Stimulated activated CD4-positive, alpha-beta T cell treated with anti-CD3 and anti-CD28 coated beads, Interleukin-2, amount 100 ng/mL, for 24 hours (primary cell): ENCODE data around the gene PHLDB1.

Experiments used
- DNase-seq, 2 donors: peaks; one replicate each; pipeline ENCODE4 v3.0.0-alpha.2; 2020

PHLDB1 gene

GRCh38 chr11:118622376-118623268 is 15.2 kb downstream of the PHLDB1 start:
- no peak for DNase-seq

DNA sequence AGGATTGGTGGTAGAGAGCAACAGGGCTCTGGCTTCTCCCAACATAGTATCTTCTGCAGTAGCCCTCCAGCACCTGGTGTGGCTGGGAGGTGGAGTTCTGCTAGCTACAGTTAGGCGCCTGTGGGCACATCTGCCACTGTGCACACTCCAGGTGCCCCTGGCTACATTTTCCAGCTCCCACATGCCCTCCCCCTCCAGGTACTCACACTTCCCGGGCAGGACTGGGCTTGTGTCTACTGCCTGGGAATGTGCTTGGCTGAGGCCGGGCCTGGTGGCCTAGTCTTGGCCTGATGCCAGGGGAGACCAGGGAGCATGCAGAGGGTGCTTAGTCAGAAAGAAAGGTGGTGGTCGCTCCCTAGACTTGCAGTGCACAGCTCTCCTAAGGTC is 15.8 kb downstream of the PHLDB1 start:
- DNase-seq: no peak

GRCh38 chr11:118625036-118625690 is 17.7 kb downstream of the PHLDB1 start:
- DNase-seq: no peak

DNA sequence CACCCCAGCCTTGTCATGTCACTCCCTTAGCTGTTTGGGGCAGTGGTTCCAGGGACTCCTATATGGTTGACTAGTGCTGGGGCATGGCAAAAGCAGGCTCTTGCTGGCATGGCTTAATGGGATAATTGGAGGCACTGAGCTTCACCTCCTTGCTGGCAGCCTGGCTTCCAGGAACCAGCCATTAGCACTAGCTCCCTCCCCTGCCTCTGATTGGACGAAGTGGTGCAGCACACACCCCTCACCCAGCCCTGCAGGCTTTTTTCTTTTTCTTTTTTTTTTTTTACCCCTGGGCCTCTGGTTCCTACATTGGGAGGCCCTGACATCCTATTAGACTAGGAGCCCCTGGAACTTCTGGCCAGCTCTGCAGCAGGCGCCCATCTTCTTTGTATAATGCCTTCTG is 18.6 kb downstream of the PHLDB1 start:
- DNase-seq: no peak

GRCh38 chr11:118627566-118627965 is 20.2 kb downstream of the PHLDB1 start:
- no peak for DNase-seq

DNA sequence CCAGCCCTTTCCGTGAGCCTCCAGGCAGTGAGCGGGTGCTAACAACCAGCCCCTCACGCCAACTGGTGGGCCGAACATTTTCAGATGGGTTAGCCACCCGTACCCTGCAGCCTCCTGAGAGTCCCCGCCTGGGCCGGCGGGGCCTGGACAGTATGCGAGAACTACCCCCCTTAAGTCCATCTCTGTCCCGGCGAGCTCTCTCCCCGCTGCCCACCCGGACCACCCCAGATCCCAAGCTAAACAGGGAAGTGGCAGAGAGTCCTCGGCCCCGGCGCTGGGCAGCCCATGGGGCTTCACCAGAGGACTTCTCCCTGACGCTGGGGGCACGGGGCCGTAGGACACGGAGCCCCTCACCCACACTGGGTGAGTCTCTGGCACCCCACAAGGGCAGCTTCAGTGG is 20.6 kb downstream of the PHLDB1 start:
- no peak for DNase-seq

DNA sequence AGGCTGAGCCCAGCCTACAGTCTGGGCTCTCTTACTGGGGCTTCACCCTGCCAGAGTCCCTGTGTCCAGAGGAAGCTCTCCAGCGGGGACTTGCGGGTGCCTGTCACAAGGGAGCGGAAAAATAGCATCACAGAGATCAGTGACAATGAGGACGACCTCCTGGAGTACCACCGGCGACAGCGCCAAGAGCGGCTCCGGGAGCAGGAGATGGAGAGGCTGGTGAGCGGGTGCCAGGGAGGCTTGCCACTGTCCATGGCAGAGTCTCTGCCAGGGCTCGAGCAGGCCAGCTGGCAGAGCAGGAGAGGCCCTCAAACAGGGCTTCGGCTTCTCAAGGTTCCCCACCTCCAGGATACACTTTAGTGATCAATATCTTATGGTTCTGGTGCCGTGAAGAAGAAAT is 21.0 kb downstream of the PHLDB1 start:
- DNase-seq: no peak

DNA sequence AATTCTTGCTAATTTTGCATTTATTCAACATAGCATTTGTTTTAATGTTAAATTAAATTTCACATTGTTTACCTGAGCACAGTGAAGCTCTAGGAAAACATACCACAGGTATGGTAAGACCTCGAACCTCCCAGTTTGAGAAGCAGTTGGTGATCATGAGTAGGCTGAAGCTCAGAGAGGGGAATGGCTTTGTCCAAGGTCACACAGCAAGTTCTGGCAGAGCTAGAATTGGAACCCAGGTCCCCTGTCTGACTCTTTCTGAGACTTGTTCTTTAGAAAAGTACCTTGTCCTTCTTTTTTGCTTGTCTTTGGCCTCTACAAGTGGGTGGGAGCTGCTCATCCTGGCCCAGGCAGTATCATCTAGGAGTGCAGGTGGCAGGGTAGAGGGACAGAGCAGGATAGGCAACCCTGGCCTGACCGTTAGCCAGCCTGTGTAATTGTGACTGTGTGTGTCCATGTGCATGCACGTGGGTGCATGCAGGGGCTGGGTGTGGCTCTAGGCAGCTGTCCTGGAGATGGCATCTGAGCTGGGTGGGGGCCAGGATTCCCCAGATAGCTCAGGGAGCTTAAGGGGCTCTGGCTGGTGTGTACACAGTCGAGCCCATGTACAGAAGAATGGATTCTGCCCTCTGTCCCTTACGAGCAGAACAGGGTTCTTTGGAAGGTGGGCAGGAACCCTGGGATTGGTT is 21.6 kb downstream of the PHLDB1 start:
- no peak for DNase-seq

- DNase-seq: no peak
Observed at GRCh38 chr11:118629761-118630661, 22.6 kb downstream of the PHLDB1 start.

DNA sequence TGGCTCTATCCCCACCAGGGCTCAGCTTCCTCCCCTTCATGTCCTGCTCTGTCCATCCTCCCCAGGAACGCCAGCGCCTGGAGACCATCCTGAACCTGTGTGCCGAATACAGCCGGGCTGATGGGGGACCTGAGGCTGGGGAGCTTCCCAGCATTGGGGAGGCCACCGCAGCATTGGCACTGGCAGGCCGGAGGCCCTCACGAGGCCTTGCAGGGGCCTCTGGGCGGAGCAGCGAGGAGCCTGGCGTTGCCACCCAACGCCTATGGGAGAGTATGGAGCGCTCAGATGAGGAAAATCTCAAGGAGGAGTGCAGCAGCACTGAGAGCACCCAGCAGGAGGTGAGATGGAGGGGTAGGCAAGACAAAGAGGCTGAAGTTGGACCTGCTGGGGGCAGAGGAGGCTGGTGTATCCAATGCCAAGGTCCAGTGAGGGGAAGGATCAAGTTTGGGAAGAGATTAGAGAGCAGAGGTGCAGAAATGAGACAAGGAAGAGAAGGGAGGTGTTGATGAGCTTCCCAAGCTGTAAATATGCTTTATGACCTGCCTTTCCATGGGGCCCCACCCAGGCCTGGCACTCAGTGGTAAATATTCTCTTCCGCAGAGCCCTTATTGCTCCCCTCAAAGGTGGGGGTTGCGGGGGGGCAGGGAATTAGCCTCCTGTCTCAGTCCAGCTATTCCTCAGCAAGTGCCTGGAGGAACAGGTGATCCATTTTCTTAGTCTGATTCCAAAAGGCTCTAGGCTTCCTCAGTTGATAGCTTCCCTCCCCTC is 23.9 kb downstream of the PHLDB1 start:
- DNase-seq: no peak

DNA sequence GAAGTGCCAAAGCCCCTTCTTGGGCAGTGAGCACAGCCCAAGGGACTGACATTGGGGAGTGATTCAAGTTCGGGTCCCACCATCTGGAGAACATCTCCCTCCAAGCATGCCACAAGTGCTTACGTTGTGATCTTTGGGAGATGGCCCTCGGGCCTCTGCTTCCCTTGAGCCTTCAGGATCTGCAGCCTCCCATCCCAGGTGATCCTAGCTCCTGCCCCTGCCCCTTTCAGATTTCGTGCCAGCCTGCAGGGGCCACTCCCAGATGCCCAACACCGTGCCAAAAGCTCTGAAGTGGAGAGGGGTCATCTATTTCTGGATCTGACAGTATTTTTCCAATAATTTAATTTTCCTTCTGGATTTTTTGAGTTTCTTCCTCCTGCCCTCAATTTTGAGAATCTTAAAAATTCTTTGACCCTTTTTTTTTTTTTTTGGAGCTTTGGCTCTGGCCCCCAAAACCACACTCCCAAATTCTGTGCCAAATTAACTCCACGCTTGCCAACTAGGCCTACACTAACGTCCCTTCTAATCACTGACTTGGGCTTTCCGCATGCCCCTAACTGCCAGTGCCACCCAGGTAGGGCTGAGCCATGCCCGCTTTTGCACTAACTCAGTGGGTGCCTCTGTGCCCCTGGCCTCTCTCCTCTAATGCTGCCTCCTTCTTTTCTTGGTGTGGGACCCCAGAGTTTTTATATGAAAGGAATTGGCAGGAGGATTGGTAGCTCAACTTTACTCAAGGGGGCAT is 25.3 kb downstream of the PHLDB1 start:
- no peak for DNase-seq

DNA sequence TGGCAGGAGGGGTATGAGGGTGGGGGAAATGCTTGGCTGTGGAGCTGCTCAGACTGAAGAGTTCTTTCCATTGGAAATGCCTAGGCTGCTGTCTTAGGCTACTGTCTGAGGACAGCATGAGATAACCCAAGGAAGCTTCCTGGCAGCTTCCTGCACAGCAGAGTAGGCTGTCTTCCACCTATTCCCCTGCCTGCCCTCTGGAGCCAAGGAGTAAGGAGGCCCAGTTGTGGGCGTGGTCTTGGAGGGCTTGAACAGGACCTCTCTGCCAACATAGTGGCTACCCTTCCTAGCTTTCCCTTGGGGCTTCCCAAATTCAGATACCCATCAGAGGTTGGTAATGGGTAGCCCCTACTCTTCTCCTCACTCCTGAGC is 25.9 kb downstream of the PHLDB1 start:
- DNase-seq: no peak

GRCh38 chr11:118633979-118634378 is 26.6 kb downstream of the PHLDB1 start:
- DNase-seq: no peak

DNA sequence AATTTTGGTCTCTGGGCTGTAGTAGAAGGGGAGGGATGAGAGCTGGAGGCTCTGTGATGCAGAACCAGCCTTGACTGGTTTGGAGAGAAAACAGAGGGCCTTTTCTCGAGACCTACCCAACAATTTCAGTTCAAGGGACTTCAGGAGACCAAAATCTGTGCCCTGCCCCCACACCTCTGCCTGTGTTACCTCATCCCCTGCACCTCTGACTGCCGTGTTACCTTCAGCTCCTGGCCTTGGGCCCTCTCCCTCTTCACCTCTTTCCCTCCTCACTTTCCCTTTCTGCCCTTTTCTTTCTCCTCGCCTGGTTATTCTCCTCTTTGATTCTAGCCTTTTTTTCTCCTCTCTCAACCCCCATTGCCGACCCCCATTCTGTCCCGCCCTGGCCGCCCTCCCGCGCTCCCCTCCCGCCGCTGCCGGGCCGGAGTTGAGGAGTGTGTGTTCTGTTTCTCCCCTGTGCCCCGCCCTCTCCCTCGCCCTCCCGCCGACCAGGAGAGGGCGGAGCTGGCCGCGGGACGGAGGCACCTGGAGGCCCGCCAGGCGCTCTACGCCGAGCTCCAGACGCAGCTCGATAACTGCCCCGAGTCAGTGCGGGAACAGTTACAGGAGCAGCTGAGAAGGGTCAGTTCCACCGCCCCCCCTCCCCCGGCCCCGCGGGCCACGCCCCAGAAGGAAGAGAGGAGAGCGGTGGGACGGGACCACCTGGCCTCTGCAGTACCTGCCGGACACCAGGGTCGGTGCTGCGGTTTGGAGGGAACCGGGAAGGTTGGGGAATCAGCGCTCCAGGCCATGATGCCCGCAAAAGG is 27.2 kb downstream of the PHLDB1 start:
- peak in 1 of 2 donors; percentile 19 for DNase-seq

- no peak for DNase-seq
Observed at GRCh38 chr11:118635237-118635591, 27.8 kb downstream of the PHLDB1 start.

- DNase-seq: no peak
Observed at GRCh38 chr11:118635642-118636041, 28.2 kb downstream of the PHLDB1 start.

DNA sequence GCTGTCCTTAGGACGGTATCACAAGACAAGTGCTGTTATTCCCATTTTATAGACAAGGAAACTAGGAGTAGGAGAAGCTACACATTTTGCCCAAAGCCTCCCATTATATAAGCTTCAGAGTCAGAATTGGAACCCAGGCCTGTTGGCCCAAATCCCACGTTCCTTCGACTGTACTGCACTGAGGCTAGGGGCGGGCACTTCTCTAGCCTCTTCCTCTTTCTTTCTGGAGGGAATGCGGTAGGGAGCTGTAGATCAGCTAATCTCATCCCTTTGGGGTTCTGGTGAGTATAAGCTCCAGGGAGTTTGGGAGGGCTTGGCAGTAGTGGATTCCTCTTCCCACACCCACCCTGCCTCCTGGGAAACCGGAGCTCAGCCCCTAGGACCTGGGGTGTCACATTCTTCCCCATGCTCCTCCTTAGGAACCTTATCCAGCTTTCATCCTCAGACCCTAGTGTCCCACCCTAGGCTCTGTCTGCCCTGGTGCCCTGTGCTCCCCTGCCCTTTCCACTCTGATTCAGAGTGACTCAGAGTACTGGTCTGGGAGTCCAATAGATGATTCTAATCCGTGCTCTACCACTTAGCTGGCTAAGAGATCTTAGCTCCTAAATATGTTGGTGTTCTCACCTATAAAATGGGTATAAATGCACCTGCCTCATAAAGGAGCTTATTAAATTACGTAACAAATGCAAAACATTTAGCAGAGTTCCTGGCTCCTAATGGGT is 29.3 kb downstream of the PHLDB1 start:
- DNase-seq: no peak

- DNase-seq: no peak
Observed at GRCh38 chr11:118638726-118639125, 31.3 kb downstream of the PHLDB1 start.

DNA sequence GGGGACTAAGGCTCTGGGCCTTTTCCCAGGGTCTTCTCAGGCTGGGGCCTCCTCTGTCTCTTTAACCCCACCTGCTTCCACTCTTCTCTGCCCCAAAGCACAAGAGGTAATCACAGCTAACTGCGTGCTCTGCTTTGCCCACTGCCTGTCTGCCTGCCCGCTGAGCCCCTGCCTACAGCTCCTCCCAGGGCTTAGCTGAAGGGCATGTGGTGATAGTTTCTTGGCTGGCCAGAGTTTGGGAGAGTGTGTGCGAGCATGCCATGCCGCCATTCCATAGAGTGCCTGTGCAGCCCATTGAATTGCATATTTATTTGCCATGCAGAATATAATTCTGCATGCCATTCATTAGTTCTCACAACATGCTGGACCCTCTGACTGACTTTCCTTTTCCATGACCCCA is 32.5 kb downstream of the PHLDB1 start:
- DNase-seq: no peak
